Activated CD4-positive, alpha-beta memory T cell treated with anti-CD3 and anti-CD28 coated beads, Interleukin-2, amount 10 ng/mL, durations not matched to agents 7 days and 5 days (primary cell): Measurements from ENCODE around the gene HEPHL1. TPM values are rescaled to one million over a fixed set of nuclear protein-coding genes. Genes with fewer than 3 reads are reported as not detected.

Experiments used
- CTCF ChIA-PET: fragments of 350-600 bp; sonication (Branson Sonifier 250); formaldehyde crosslinking; loops from one replicate; lab custom pipeline; 2021; ENCODE audit warnings: antibody characterized with exemption, inconsistent platforms; lab: Charles Lee
- POLR2A ChIA-PET: fragments of 350-600 bp; sonication (Branson Sonifier 250); formaldehyde crosslinking; loops from one replicate; lab custom pipeline; 2021; ENCODE audit warnings: antibody characterized with exemption; lab: Charles Lee
- DNase-seq: peaks from one replicate; pipeline ENCODE4 v3.0.0-alpha.2; 2020
- H3K27ac Mint-ChIP-seq: one replicate; pipeline ENCODE4 v1.8.0; 2021; ENCODE audit warnings: mild to moderate bottlenecking, mixed read lengths
- H3K27me3 Mint-ChIP-seq: one replicate; pipeline ENCODE4 v1.8.0; 2021; ENCODE audit warnings: mixed read lengths
- H3K36me3 Mint-ChIP-seq: one replicate; pipeline ENCODE4 v1.8.0; 2021; ENCODE audit warnings: low read depth, mixed read lengths
- H3K4me1 Mint-ChIP-seq: one replicate; pipeline ENCODE4 v1.8.0; 2021; ENCODE audit warnings: mixed read lengths
- H3K4me3 Mint-ChIP-seq: one replicate; pipeline ENCODE4 v1.8.0; 2021; ENCODE audit warnings: mild to moderate bottlenecking, mixed read lengths
- H3K9me3 Mint-ChIP-seq: one replicate; pipeline ENCODE4 v1.8.0; 2021; ENCODE audit warnings: mixed read lengths
- total RNA-seq, 2 experiments: library from RNA; stranded (reverse); gene quantifications; one replicate each; pipeline ENCODE4 v1.2.3, GENCODE V29; 2021

Gene HEPHL1
- total RNA-seq, 2 experiments from 2014 or later: not detected

GRCh38 chr11:94031625-94032024 lies 10.5 kb downstream of the HEPHL1 start:
- no peak for DNase-seq

GRCh38 chr11:94032066-94032465 lies 10.9 kb downstream of the HEPHL1 start:
- POLR2A ChIA-PET: no interaction called here
- Mint-ChIP-seq H3K9me3 (peaks cover 6% of the 10 kb centered on the region), H3K27me3 (no peaks in the 10 kb centered on the region), H3K36me3 (no peaks in the 10 kb centered on the region), H3K4me1 (no peaks in the 10 kb centered on the region), H3K4me3 (no peak overlapping the region), H3K27ac (no peak overlapping the region)
- DNase-seq: no peak
- CTCF ChIA-PET: no interaction called here

More at GRCh38 chr11:94031625-94032024, 10.5 kb downstream of the HEPHL1 start:
- ChIA-PET CTCF (no interaction called here), POLR2A (no interaction called here)
- Mint-ChIP-seq H3K4me1 (no peaks in the 10 kb centered on the region), H3K4me3 (no peak overlapping the region), H3K27me3 (no peaks in the 10 kb centered on the region), H3K36me3 (no peaks in the 10 kb centered on the region), H3K27ac (no peak overlapping the region), H3K9me3 (peaks cover 6% of the 10 kb centered on the region)

GRCh38 chr11:94032725-94033124 lies 11.6 kb downstream of the HEPHL1 start:
- Mint-ChIP-seq H3K4me1 (no peaks in the 10 kb centered on the region), H3K27me3 (no peaks in the 10 kb centered on the region), H3K9me3 (peaks cover 6% of the 10 kb centered on the region), H3K36me3 (no peaks in the 10 kb centered on the region), H3K27ac (no peak overlapping the region), H3K4me3 (no peak overlapping the region)
- POLR2A ChIA-PET: no interaction called here
- no peak for DNase-seq
- CTCF ChIA-PET: no interaction called here

GRCh38 chr11:94034207-94034606 lies 13.1 kb downstream of the HEPHL1 start:
- DNase-seq: no peak
- Mint-ChIP-seq H3K4me1 (no peaks in the 10 kb centered on the region), H3K36me3 (no peaks in the 10 kb centered on the region), H3K27ac (no peak overlapping the region), H3K4me3 (no peak overlapping the region), H3K9me3 (peaks cover 6% of the 10 kb centered on the region), H3K27me3 (no peaks in the 10 kb centered on the region)
- ChIA-PET CTCF (no interaction called here), POLR2A (no interaction called here)

- H3K36me3 Mint-ChIP-seq: no peaks in the 10 kb centered on the region
- H3K4me1 Mint-ChIP-seq: no peaks in the 10 kb centered on the region
- no peak for DNase-seq
- ChIA-PET POLR2A (no interaction called here), CTCF (no interaction called here)
- H3K4me3 Mint-ChIP-seq: no peak overlapping the region
- H3K27me3 Mint-ChIP-seq: no peaks in the 10 kb centered on the region
- peaks cover 6% of the 10 kb centered on the region for H3K9me3 Mint-ChIP-seq
- no peak overlapping the region for H3K27ac Mint-ChIP-seq
Observed at GRCh38 chr11:94036096-94036495, 14.9 kb downstream of the HEPHL1 start.

GRCh38 chr11:94043241-94043640 lies 22.1 kb downstream of the HEPHL1 start:
- Mint-ChIP-seq H3K36me3 (no peaks in the 10 kb centered on the region), H3K27ac (no peak overlapping the region), H3K9me3 (no peaks in the 10 kb centered on the region), H3K27me3 (no peaks in the 10 kb centered on the region), H3K4me3 (no peak overlapping the region), H3K4me1 (no peaks in the 10 kb centered on the region)
- no peak for DNase-seq
- CTCF ChIA-PET: no interaction called here
- POLR2A ChIA-PET: no interaction called here

GRCh38 chr11:94046796-94047195 lies 25.6 kb downstream of the HEPHL1 start:
- CTCF ChIA-PET: no interaction called here
- no peak overlapping the region for H3K27ac Mint-ChIP-seq
- POLR2A ChIA-PET: no interaction called here
- DNase-seq: no peak
- no peaks in the 10 kb centered on the region for H3K9me3 Mint-ChIP-seq
- no peaks in the 10 kb centered on the region for H3K36me3 Mint-ChIP-seq
- H3K4me3 Mint-ChIP-seq: no peak overlapping the region
- H3K27me3 Mint-ChIP-seq: no peaks in the 10 kb centered on the region
- no peaks in the 10 kb centered on the region for H3K4me1 Mint-ChIP-seq

GRCh38 chr11:94048032-94048709 lies 27.0 kb downstream of the HEPHL1 start:
- Mint-ChIP-seq H3K4me1 (no peaks in the 10 kb centered on the region), H3K27me3 (peaks cover under 1% of the 10 kb centered on the region), H3K4me3 (no peak overlapping the region), H3K36me3 (no peaks in the 10 kb centered on the region), H3K27ac (no peak overlapping the region), H3K9me3 (no peaks in the 10 kb centered on the region)
- ChIA-PET CTCF (no interaction called here), POLR2A (no interaction called here)
- no peak for DNase-seq

GRCh38 chr11:94049351-94049750 lies 28.2 kb downstream of the HEPHL1 start:
- no peak for DNase-seq
- H3K27me3 Mint-ChIP-seq: peaks cover 3% of the 10 kb centered on the region
- no peaks in the 10 kb centered on the region for H3K4me1 Mint-ChIP-seq
- ChIA-PET CTCF (no interaction called here), POLR2A (no interaction called here)
- H3K36me3 Mint-ChIP-seq: no peaks in the 10 kb centered on the region
- H3K27ac Mint-ChIP-seq: no peak overlapping the region
- H3K4me3 Mint-ChIP-seq: no peak overlapping the region
- H3K9me3 Mint-ChIP-seq: no peaks in the 10 kb centered on the region

GRCh38 chr11:94058630-94059029 lies 37.5 kb downstream of the HEPHL1 start:
- no peaks in the 10 kb centered on the region for H3K36me3 Mint-ChIP-seq
- ChIA-PET CTCF (no interaction called here), POLR2A (no interaction called here)
- H3K9me3 Mint-ChIP-seq: no peaks in the 10 kb centered on the region
- DNase-seq: no peak
- H3K27ac Mint-ChIP-seq: no peak overlapping the region
- H3K4me1 Mint-ChIP-seq: no peaks in the 10 kb centered on the region
- peaks cover 3% of the 10 kb centered on the region for H3K27me3 Mint-ChIP-seq
- no peak overlapping the region for H3K4me3 Mint-ChIP-seq

GRCh38 chr11:94059065-94059464 lies 37.9 kb downstream of the HEPHL1 start:
- POLR2A ChIA-PET: no interaction called here
- Mint-ChIP-seq H3K4me1 (no peaks in the 10 kb centered on the region), H3K36me3 (no peaks in the 10 kb centered on the region), H3K27me3 (peaks cover 3% of the 10 kb centered on the region), H3K9me3 (no peaks in the 10 kb centered on the region), H3K27ac (no peak overlapping the region), H3K4me3 (no peak overlapping the region)
- DNase-seq: no peak
- CTCF ChIA-PET: no interaction called here

- Mint-ChIP-seq H3K9me3 (no peaks in the 10 kb centered on the region), H3K36me3 (no peaks in the 10 kb centered on the region), H3K4me1 (no peaks in the 10 kb centered on the region), H3K27ac (no peak overlapping the region), H3K27me3 (peaks cover 3% of the 10 kb centered on the region), H3K4me3 (no peak overlapping the region)
- CTCF ChIA-PET: no interaction called here
- DNase-seq: no peak
- POLR2A ChIA-PET: no interaction called here
Observed at GRCh38 chr11:94060401-94060800, 39.2 kb downstream of the HEPHL1 start.

GRCh38 chr11:94062360-94062759 lies 41.2 kb downstream of the HEPHL1 start:
- Mint-ChIP-seq H3K36me3 (no peaks in the 10 kb centered on the region), H3K4me3 (no peak overlapping the region), H3K27me3 (peaks cover 3% of the 10 kb centered on the region), H3K27ac (no peak overlapping the region), H3K9me3 (no peaks in the 10 kb centered on the region), H3K4me1 (no peaks in the 10 kb centered on the region)
- POLR2A ChIA-PET: no interaction called here
- no peak for DNase-seq
- CTCF ChIA-PET: no interaction called here

- ChIA-PET POLR2A (no interaction called here), CTCF (no interaction called here)
- Mint-ChIP-seq H3K27ac (no peak overlapping the region), H3K4me3 (no peak overlapping the region), H3K4me1 (no peaks in the 10 kb centered on the region), H3K36me3 (no peaks in the 10 kb centered on the region), H3K9me3 (no peaks in the 10 kb centered on the region), H3K27me3 (no peaks in the 10 kb centered on the region)
- DNase-seq: no peak
Observed at GRCh38 chr11:94066901-94067429, 45.8 kb downstream of the HEPHL1 start.
